Measurements from ENCODE around the gene LRATD1.
A peak's percentile ranks its signal among the peaks of the same experiment; 100 is the strongest.
"Not testable (repeated sequence)": the region's sequence is repeated elsewhere in the genome, so short reads cannot be mapped to it uniquely, and the experiment has no call there.

The LRATD1 gene

GRCh38 chr2:14632133-14632936, at the start of gene LRATD1:
Gene LRATD1, plus strand, starts transcription at chr2:14632717. Its CDS starts 1,263 bp downstream, at chr2:14633980.
- peak; percentile 52 for DNase-seq

- DNase-seq, result no peak
These were observed 49.5 kb upstream of the LRATD1 start for GRCh38 chr2:14583059-14583458.

- no peak for DNase-seq
These were observed 48.7 kb upstream of the LRATD1 start for GRCh38 chr2:14583802-14584201.

- no peak for DNase-seq
These were observed 45.4 kb upstream of the LRATD1 start for GRCh38 chr2:14587119-14587518.

- no peak for DNase-seq
These were observed 31.3 kb upstream of the LRATD1 start for GRCh38 chr2:14601156-14601770.

- DNase-seq, result no peak
These were observed 30.2 kb upstream of the LRATD1 start for GRCh38 chr2:14602309-14602708.

- no peak for DNase-seq
These were observed 28.8 kb upstream of the LRATD1 start for GRCh38 chr2:14603676-14604075.

- no peak for DNase-seq
These were observed 24.3 kb upstream of the LRATD1 start for GRCh38 chr2:14608245-14608644.

- no peak for DNase-seq
These were observed 18.5 kb upstream of the LRATD1 start for GRCh38 chr2:14614017-14614416.

- DNase-seq, result no peak
These were observed 17.4 kb upstream of the LRATD1 start for GRCh38 chr2:14615121-14615520.

GRCh38 chr2:14615760-14616159, 16.8 kb upstream of the LRATD1 start:
- DNase-seq, result no peak

GRCh38 chr2:14616342-14616741, 16.2 kb upstream of the LRATD1 start:
- no peak for DNase-seq

GRCh38 chr2:14616950-14617349, 15.6 kb upstream of the LRATD1 start:
- DNase-seq, result no peak

- DNase-seq, result no peak
These were observed 13.1 kb upstream of the LRATD1 start for GRCh38 chr2:14619441-14619840.

GRCh38 chr2:14621114-14621513, 11.4 kb upstream of the LRATD1 start:
- no peak for DNase-seq

- DNase-seq, result no peak
These were observed 10.5 kb upstream of the LRATD1 start for GRCh38 chr2:14621906-14622549.

GRCh38 chr2:14622550-14622939, 10.0 kb upstream of the LRATD1 start:
- not testable (repeated sequence) for DNase-seq

- DNase-seq, result no peak
These were observed 9.3 kb upstream of the LRATD1 start for GRCh38 chr2:14623237-14623636.

GRCh38 chr2:14626873-14627272, 5.6 kb upstream of the LRATD1 start:
- no peak for DNase-seq

- no peak for DNase-seq
These were observed 3.6 kb upstream of the LRATD1 start for GRCh38 chr2:14628901-14629300.

- no peak for DNase-seq
These were observed 994 bp upstream of the LRATD1 start for GRCh38 chr2:14631406-14632040.

- DNase-seq, result peak; percentile 49
These were observed 544 bp downstream of the LRATD1 start for GRCh38 chr2:14633061-14633460.

- DNase-seq, result peak; percentile 48
These were observed 1.1 kb downstream of the LRATD1 start for GRCh38 chr2:14633461-14634181.
